GM12878 (cell line): ENCODE measurements around the gene ENOX2. TPM values are rescaled to one million over a fixed set of nuclear protein-coding genes. Genes with fewer than 3 reads are reported as not detected.

Experiments
- ATAC-seq: fragments of 200-7000 bp; cut with Tn5 transposase; 3 replicates; pipeline ENCODE4 v1.9.1; 2020; ENCODE audit warnings: mild to moderate bottlenecking, moderate library complexity
- BruUV-seq: library from RNA; stranded (reverse); fragments of 400-500 nt; replicated peaks from 2 replicates; lab custom pipeline; 2021; lab: Mats Ljungman, UMichigan
- CTCF ChIA-PET: fragments of 300-600 bp; sonication (Branson Sonifier 250); formaldehyde crosslinking; extraction: SDS; loops from one replicate; lab custom pipeline; 2021; ENCODE audit warnings: inconsistent platforms; lab: Yijun Ruan, JAX
- POLR2A ChIA-PET: fragments of 350-600 bp; formaldehyde crosslinking; extraction: SDS; loops from one replicate; lab custom pipeline; 2021; ENCODE audit warnings: inconsistent platforms; lab: Charles Lee
- RAD21 ChIA-PET: fragments of 300-600 bp; sonication (Branson Sonifier 250); formaldehyde crosslinking; loops from one replicate; lab custom pipeline; 2023; ENCODE audit warnings: antibody characterized with exemption; ENCODE audit not compliant: unreplicated experiment; lab: Charles Lee
- SMC1A ChIA-PET: fragments of 300-600 bp; sonication (Branson Sonifier 250); formaldehyde crosslinking; loops from one replicate; lab custom pipeline; 2023; ENCODE audit not compliant: unreplicated experiment, uncharacterized antibody; lab: Charles Lee
- DNase-seq: peaks from one replicate; pipeline ENCODE4 v3.0.0-alpha.2; 2011; ENCODE audit warnings: low read depth, low spot score
- FAIRE-seq: peaks from 3 replicates; lab custom pipeline; 2011; peaks lifted over from hg19 to GRCh38; lab: Jason Lieb, UNC
- H2AFZ ChIP-seq: 2 replicates; pipeline ENCODE4 v1.6.0; 2011; ENCODE audit warnings: low read depth, low read length, control low read depth; ENCODE audit not compliant: control insufficient read depth
- H3K27ac ChIP-seq: 2 replicates; pipeline ENCODE4 v1.5.1; 2011; ENCODE audit warnings: control low read depth; ENCODE audit not compliant: control insufficient read depth, insufficient read depth
- H3K27me3 ChIP-seq, 2 experiments: replicated peaks in 1 of 2; 2 replicates each; pipeline versions ENCODE4 v1.6.0 to v1.6.1; 2011; ENCODE audit warnings: low read length in 1 of 2; ENCODE audit not compliant: control insufficient read depth in 2 of 2, insufficient read depth in 2 of 2
- H3K36me3 ChIP-seq, 2 experiments: 2 replicates each; pipeline ENCODE4 v1.5.1; 2011; ENCODE audit warnings: low read length in 1 of 2; ENCODE audit not compliant: control insufficient read depth in 2 of 2, insufficient read depth in 2 of 2
- H3K4me1 ChIP-seq: 2 replicates; pipeline ENCODE4 v1.6.1; 2011; ENCODE audit warnings: mild to moderate bottlenecking, low read length, moderate library complexity, mixed read lengths; ENCODE audit not compliant: control insufficient read depth, insufficient read depth
- H3K4me2 ChIP-seq: 2 replicates; pipeline ENCODE4 v1.6.0; 2011; ENCODE audit warnings: control low read depth; ENCODE audit not compliant: control insufficient read depth, insufficient read depth
- H3K4me3 ChIP-seq: fragments of 200-600 bp; sonication (generic); 2 replicates; pipeline ENCODE4 v1.5.1; 2016
- H3K79me2 ChIP-seq: 2 replicates; pipeline ENCODE4 v1.6.0; 2011; ENCODE audit warnings: low read length; ENCODE audit not compliant: control insufficient read depth, insufficient read depth
- H3K9ac ChIP-seq: 2 replicates; pipeline ENCODE4 v1.8.0; 2011; ENCODE audit warnings: low read length, control low read depth, mixed read lengths; ENCODE audit not compliant: control insufficient read depth, insufficient read depth
- H3K9me3 ChIP-seq: replicated peaks from 3 replicates; pipeline ENCODE4 v1.5.1; 2011; ENCODE audit warnings: mild to moderate bottlenecking, low read length; ENCODE audit not compliant: control insufficient read depth, insufficient read depth
- H4K20me1 ChIP-seq: 2 replicates; pipeline ENCODE4 v1.6.0; 2011; ENCODE audit not compliant: control insufficient read depth, insufficient read depth
- ATF3 ChIP-seq: IDR thresholded peaks from 2 replicates; pipeline ENCODE4 v1.6.1; 2011; ENCODE audit warnings: low read depth, mild to moderate bottlenecking, low read length, moderate library complexity, borderline replicate concordance; ENCODE audit errors: extremely low read depth
- CEBPZ ChIP-seq: fragments of 150-350 bp; IDR thresholded peaks from 2 replicates; pipeline ENCODE4 v1.6.1; 2016; ENCODE audit warnings: low read depth, low read length
- CREM ChIP-seq: IDR thresholded peaks from 2 replicates; pipeline ENCODE4 v1.6.1; 2014; ENCODE audit warnings: antibody characterized with exemption, low read depth
- ETV6 ChIP-seq, 2 experiments: fragments of 450-650 bp in 1 of 2; IDR thresholded peaks in 1 of 2; conservative IDR thresholded peaks in 1 of 2; 2 replicates each; pipeline ENCODE4 v1.6.1; 2014; ENCODE audit warnings: antibody characterized with exemption in 1 of 2, borderline replicate concordance in 1 of 2, low read depth in 1 of 2, mild to moderate bottlenecking in 1 of 2, moderate library complexity in 1 of 2
- MEF2A ChIP-seq: IDR thresholded peaks from 2 replicates; pipeline ENCODE4 v1.6.1; 2011; ENCODE audit warnings: low read depth, mild to moderate bottlenecking, low read length, moderate library complexity; ENCODE audit not compliant: insufficient read depth
- NR2F1 ChIP-seq: fragments of 450-650 bp; conservative IDR thresholded peaks from 2 replicates; pipeline ENCODE4 v1.6.1; 2017; ENCODE audit warnings: mild to moderate bottlenecking
- RELB ChIP-seq: fragments of 450-650 bp; IDR thresholded peaks from 2 replicates; pipeline ENCODE4 v1.6.1; 2017; ENCODE audit warnings: low read depth, mild to moderate bottlenecking, moderate library complexity
- ZBTB33 ChIP-seq: fragments of 450-650 bp; IDR thresholded peaks from 2 replicates; pipeline ENCODE4 v1.6.1; 2017; ENCODE audit warnings: mild to moderate bottlenecking
- in situ Hi-C: fragments of 300-500 bp; cut with MboI; formaldehyde crosslinking; loops from 9 replicates; pipeline ENCODE4 v1.14.3; 2018; ENCODE audit warnings: mixed read lengths
- intact Hi-C: fragments of 100-400 bp; cut with micrococcal nuclease; formaldehyde crosslinking; loops from one replicate; pipeline ENCODE4 v1.14.2; 2022; ENCODE audit not compliant: unreplicated experiment
- polyA plus RNA-seq, 11 experiments: library from polyadenylated mRNA; depleted of rRNA in 4 of 11; unstranded in 6 of 11; stranded (reverse) in 5 of 11; fragments of >200 nt; fragmentation: Nextera tagmentation in 4 of 11; fragmentation: Illumina TruSeq in 1 of 11; extraction: Ambion mirVana in 4 of 11; extraction: Trizol in 1 of 11; gene quantifications; 1 replicate in 1 of 11; 2 replicates in 10 of 11; pipeline versions ENCODE4 v1.2.1 to v1.2.3, GENCODE V29; 2011 to 2016; ENCODE audit warnings: inconsistent platforms in 2 of 11, missing spikeins in 2 of 11, low read depth in 1 of 11
- total RNA-seq, 4 experiments: library from RNA; depleted of rRNA in 3 of 4; stranded (reverse); fragments of >200 nt in 3 of 4; fragmentation: Illumina TruSeq in 1 of 4; extraction: Trizol in 1 of 4; gene quantifications; 2 replicates each; pipeline versions ENCODE4 v1.2.1 to v1.2.3, GENCODE V29; 2013 to 2021

Gene ENOX2
- total and polyA plus RNA-seq, 10 of the 15 experiments (the other 5 are each of a cell fraction or from before 2014, with no cell fraction given), result 3.2 to 13.0 (median 7.7) TPM

- TF ChIP-seq CEBPZ (no peak), NR2F1 (no peak), MEF2A (no peak)
Measured at GRCh38 chrX:130944230-130944629, 41.2 kb upstream of the ENOX2 start (continued).

GRCh38 chrX:130937101-130937500, 34.1 kb upstream of the ENOX2 start:
- no peaks in the 10 kb centered on the region for H3K9me3 ChIP-seq
- CTCF ChIA-PET, result interaction anchor here (1.2 kb wide), 1 partner anchor 361 kb away, joined by 3 read pairs; no protein-coding TSS in a partner anchor
- no peak overlapping the region for H3K4me2 ChIP-seq
- TF ChIP-seq CREM (no peak), ETV6 (conservative IDR thresholded peaks at IDR 0.05 in 1 of 2, IDR thresholded peaks at IDR 0.05 in 1 of 2; ENCODE audit: borderline replicate concordance in 1 of 2, low read depth in 1 of 2) (no peak), ZBTB33 (no peak), ATF3 (no peak), RELB (no peak)
- TF ChIP-seq, all 136 proteins: peak for 0
- intact Hi-C loops, result no loop called here
- ATAC-seq (no peak), DNase-seq (no peak), FAIRE-seq (no peak)
- ChIA-PET RAD21 (no interaction called here), POLR2A (no interaction called here), SMC1A (no interaction called here)
- no peaks in the 10 kb centered on the region for H3K36me3 ChIP-seq
- H3K79me2 ChIP-seq, result no peaks in the 10 kb centered on the region
- no peak overlapping the region for H3K27ac ChIP-seq
- H3K9ac ChIP-seq, result no peak overlapping the region
- H3K4me3 ChIP-seq, result no peak overlapping the region
- in situ Hi-C loops, result no loop called here
- no TSS peak for BruUV-seq
- H3K4me1 ChIP-seq, result no peaks in the 10 kb centered on the region
- no peak overlapping the region for H2AFZ ChIP-seq
- no peaks in the 10 kb centered on the region for H4K20me1 ChIP-seq
- no peaks in the 10 kb centered on the region for H3K27me3 ChIP-seq
